ENCODE measurements around the gene STARD3.

Gene STARD3

DNA sequence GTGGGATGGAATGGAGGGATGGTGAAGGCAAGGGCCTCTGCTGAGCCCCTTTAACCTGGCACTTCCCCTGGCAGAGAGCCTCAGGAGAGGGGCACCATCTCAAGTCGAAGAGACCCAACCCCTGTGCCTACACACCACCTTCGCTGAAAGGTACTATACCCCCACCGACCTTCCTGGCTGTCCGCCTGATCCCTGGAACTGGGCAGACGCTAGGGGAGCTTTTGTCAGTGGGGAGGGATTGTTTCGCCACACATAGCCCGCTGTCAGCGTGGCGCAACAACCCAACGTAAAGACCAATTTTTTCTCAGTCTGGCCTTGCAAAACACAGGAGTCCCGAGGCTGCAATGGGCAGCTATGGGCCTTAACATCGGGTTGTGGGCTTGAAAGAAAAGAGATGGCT is 7.0 kb upstream of the STARD3 start:
- DNase-seq (ENCODE audit: low read depth, low spot score), result no peak
- peaks cover 6% of the 10 kb centered on the region for H3K27me3 ChIP-seq (ENCODE audit: control insufficient read depth, insufficient read depth, low read length)
- no peak overlapping the region for H3K27ac ChIP-seq (ENCODE audit: low read length)
- no peak overlapping the region for H3K4me3 ChIP-seq (ENCODE audit: low read length)
- peaks cover 19% of the 10 kb centered on the region for H3K4me1 ChIP-seq (ENCODE audit: control insufficient read depth, insufficient read depth, low read length)
- no peaks in the 10 kb centered on the region for H3K9me3 ChIP-seq (ENCODE audit: control insufficient read depth, insufficient read depth, low read length)
- H3K36me3 ChIP-seq (ENCODE audit: control insufficient read depth, insufficient read depth, low read length), result no peaks in the 10 kb centered on the region
- WGBS (ENCODE audit: insufficient coverage, insufficient read length), result no CpG with 5 or more reads among the region's 12 CpGs

DNA sequence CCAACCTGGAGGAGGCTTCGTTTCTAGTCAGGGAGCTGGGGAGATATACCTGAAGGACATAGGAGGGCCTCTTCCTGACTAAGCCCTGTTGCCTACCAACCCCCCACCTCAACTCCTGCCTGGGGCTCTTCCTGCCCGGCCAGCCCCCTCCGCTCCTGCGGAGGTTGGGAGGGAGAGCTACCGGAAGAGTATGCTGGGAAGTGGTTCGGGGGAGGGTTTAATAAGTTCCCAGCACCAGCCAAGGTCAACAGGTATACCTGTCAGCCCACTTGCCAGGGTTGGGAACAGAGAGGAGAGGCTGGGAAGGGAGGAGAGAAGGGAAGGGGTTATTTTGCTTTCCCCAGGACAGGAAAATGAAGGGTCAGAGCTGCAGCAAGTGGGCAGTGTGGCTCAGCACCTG is 5.5 kb upstream of the STARD3 start:
- no peak for DNase-seq (ENCODE audit: low read depth, low spot score)
- Histone ChIP-seq H3K36me3 (ENCODE audit: control insufficient read depth, insufficient read depth, low read length) (no peaks in the 10 kb centered on the region), H3K4me1 (ENCODE audit: control insufficient read depth, insufficient read depth, low read length) (peaks cover 18% of the 10 kb centered on the region), H3K4me3 (ENCODE audit: low read length) (no peak overlapping the region), H3K27ac (ENCODE audit: low read length) (no peak overlapping the region), H3K9me3 (ENCODE audit: control insufficient read depth, insufficient read depth, low read length) (no peaks in the 10 kb centered on the region), H3K27me3 (ENCODE audit: control insufficient read depth, insufficient read depth, low read length) (peaks cover 4% of the 10 kb centered on the region)
- no CpG with 5 or more reads among the region's 6 CpGs for WGBS (ENCODE audit: insufficient coverage, insufficient read length)

DNA sequence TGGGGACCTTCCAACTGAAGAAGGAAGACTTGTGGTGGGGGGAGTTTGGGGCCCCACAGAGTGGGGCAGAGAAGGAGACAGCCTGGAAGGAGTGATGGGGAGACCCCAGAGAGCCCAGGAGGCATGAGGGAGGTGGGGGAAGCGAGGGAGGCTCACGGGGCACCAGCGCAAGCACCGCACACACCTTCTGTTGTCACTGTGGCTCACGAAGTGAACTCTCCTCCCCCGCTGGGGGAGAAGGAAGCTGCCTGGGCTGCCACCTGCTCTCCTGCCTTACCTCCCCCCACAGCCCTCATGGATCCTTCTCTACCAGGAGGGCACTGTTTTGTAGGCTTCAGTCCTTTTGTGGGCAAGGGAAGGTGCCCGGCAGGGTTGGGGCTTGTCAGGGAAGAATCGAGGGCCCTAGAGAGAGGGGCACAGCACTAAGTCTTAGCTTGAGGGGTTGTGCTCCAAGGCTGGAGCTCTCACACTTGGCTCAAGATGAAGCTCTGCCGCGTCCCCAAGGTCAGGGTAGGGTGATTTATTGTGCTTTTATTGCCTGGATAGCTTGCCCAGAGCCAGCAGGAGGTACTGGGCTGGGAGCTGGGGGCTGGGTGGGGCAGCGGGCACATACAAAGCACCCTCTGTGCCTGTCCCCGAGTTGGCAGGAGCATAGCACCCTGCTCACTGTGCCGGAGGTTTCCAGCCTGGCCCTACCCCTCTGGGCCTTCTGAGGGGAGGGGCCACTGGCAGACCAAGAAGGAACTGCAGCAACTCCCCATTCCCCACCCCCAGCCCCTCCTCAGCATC is 4.6 kb upstream of the STARD3 start:
- Histone ChIP-seq H3K4me1 (ENCODE audit: control insufficient read depth, insufficient read depth, low read length) (peaks cover 18% of the 10 kb centered on the region), H3K27ac (ENCODE audit: low read length) (no peak overlapping the region), H3K27me3 (ENCODE audit: control insufficient read depth, insufficient read depth, low read length) (peaks cover 4% of the 10 kb centered on the region), H3K4me3 (ENCODE audit: low read length) (no peak overlapping the region), H3K36me3 (ENCODE audit: control insufficient read depth, insufficient read depth, low read length) (no peaks in the 10 kb centered on the region), H3K9me3 (ENCODE audit: control insufficient read depth, insufficient read depth, low read length) (no peaks in the 10 kb centered on the region)
- no peak for DNase-seq (ENCODE audit: low read depth, low spot score)
- no CpG with 5 or more reads among the region's 13 CpGs for WGBS (ENCODE audit: insufficient coverage, insufficient read length)

DNA sequence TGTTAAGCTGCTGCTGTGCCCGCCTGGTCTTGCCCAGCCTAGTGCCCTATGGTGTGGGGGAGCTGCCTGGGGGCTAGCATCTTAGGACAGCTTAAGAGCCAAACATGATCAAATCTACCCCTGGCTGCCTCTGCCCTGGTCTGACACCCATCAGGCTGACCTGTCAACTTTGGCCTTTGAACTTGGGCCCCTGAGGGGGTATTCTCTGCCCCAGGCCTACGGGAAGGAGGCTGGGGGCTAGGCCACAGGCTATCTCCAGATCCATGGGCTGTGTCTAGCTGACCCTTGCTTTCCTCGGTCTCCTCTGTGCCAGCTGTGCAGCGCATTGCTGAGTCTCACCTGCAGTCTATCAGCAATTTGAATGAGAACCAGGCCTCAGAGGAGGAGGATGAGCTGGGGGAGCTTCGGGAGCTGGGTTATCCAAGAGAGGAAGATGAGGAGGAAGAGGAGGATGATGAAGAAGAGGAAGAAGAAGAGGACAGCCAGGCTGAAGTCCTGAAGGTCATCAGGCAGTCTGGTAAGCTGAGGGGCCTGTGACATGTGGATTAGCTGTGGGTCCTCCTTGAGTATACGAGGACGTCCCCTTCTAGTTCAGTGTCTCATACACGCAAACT is 3.3 kb upstream of the STARD3 start:
- H3K9me3 ChIP-seq (ENCODE audit: control insufficient read depth, insufficient read depth, low read length), result no peaks in the 10 kb centered on the region
- no peaks in the 10 kb centered on the region for H3K27me3 ChIP-seq (ENCODE audit: control insufficient read depth, insufficient read depth, low read length)
- H3K36me3 ChIP-seq (ENCODE audit: control insufficient read depth, insufficient read depth, low read length), result no peaks in the 10 kb centered on the region
- no peak overlapping the region for H3K27ac ChIP-seq (ENCODE audit: low read length)
- WGBS (ENCODE audit: insufficient coverage, insufficient read length), result no CpG with 5 or more reads among the region's 8 CpGs
- DNase-seq (ENCODE audit: low read depth, low spot score), result no peak
- peaks cover 11% of the 10 kb centered on the region for H3K4me1 ChIP-seq (ENCODE audit: control insufficient read depth, insufficient read depth, low read length)
- H3K4me3 ChIP-seq (ENCODE audit: low read length), result no peak overlapping the region

DNA sequence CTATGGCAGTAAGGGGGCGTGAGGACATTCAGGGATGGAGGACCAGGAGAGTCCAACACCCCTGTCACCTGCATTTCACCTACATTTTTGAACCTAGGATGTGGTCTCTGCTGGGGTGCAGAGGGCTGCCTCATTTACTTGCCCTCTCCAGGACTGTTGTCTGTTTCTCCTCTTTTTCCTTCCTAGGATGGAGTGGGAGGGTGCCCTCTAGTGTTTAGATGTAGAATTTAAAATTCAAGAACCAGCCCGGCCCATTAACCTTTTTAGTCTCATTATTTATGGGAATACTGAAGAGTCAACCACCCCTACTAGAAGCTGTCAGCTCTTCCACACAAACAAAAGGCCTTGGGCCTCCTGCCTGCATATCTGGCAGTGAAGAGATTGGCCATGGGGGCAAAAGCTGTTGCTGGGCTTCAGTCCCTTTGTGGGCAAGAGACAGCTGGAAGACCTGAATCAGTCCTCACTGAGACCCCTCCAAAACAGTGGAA is 2.5 kb upstream of the STARD3 start:
- peaks cover 8% of the 10 kb centered on the region for H3K4me1 ChIP-seq (ENCODE audit: control insufficient read depth, insufficient read depth, low read length)

DNA sequence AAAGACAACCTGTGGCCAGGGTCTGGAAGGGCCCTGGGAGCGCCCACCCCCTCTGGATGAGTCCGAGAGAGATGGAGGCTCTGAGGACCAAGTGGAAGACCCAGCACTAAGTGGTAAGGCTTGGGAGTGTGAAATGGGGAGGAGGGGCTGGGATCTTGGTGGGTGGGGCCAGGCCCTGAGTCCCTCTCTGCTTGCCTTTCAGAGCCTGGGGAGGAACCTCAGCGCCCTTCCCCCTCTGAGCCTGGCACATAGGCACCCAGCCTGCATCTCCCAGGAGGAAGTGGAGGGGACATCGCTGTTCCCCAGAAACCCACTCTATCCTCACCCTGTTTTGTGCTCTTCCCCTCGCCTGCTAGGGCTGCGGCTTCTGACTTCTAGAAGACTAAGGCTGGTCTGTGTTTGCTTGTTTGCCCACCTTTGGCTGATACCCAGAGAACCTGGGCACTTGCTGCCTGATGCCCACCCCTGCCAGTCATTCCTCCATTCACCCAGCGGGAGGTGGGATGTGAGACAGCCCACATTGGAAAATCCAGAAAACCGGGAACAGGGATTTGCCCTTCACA is 1.2 kb upstream of the STARD3 start:
- Histone ChIP-seq H3K4me1 (ENCODE audit: control insufficient read depth, insufficient read depth, low read length) (peaks cover 8% of the 10 kb centered on the region), H3K27ac (ENCODE audit: low read length) (no peak overlapping the region), H3K9me3 (ENCODE audit: control insufficient read depth, insufficient read depth, low read length) (no peaks in the 10 kb centered on the region), H3K4me3 (ENCODE audit: low read length) (no peak overlapping the region), H3K36me3 (ENCODE audit: control insufficient read depth, insufficient read depth, low read length) (no peaks in the 10 kb centered on the region), H3K27me3 (ENCODE audit: control insufficient read depth, insufficient read depth, low read length) (no peaks in the 10 kb centered on the region)
- WGBS (ENCODE audit: insufficient coverage, insufficient read length), result no CpG with 5 or more reads among the region's 8 CpGs
- DNase-seq (ENCODE audit: low read depth, low spot score), result no peak

More for the DNA sequence above, 2.5 kb upstream of the STARD3 start:
- WGBS (ENCODE audit: insufficient coverage, insufficient read length), result no CpG with 5 or more reads among the region's 2 CpGs
- H3K4me3 ChIP-seq (ENCODE audit: low read length), result no peak overlapping the region
- H3K27ac ChIP-seq (ENCODE audit: low read length), result no peak overlapping the region
- DNase-seq (ENCODE audit: low read depth, low spot score), result no peak
- H3K27me3 ChIP-seq (ENCODE audit: control insufficient read depth, insufficient read depth, low read length), result no peaks in the 10 kb centered on the region
- H3K36me3 ChIP-seq (ENCODE audit: control insufficient read depth, insufficient read depth, low read length), result no peaks in the 10 kb centered on the region
- no peaks in the 10 kb centered on the region for H3K9me3 ChIP-seq (ENCODE audit: control insufficient read depth, insufficient read depth, low read length)

DNA sequence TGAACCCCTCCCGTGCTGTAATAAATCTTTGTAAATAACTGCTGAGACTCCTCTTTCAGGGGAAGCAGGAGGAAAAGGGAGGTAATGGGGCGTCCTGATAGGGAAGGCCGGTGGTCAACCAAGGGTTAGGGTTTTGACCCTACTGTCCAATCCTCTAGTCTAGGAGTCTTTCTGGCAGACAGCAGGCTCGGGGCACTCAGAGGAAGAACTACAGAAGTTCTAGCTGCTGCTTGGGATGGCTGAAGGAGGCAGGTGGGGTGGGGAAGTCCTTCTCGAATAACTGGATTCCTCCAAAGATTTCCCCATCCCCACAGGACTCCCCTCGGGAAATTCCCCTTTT is 387 bp upstream of the STARD3 start:
- no CpG with 5 or more reads among the region's 6 CpGs for WGBS (ENCODE audit: insufficient coverage, insufficient read length)
- DNase-seq (ENCODE audit: low read depth, low spot score), result no peak
- Histone ChIP-seq H3K27me3 (ENCODE audit: control insufficient read depth, insufficient read depth, low read length) (no peaks in the 10 kb centered on the region), H3K4me3 (ENCODE audit: low read length) (peak overlapping the region; percentile 71; the same call in 1 of the 2 replicates), H3K36me3 (ENCODE audit: control insufficient read depth, insufficient read depth, low read length) (no peaks in the 10 kb centered on the region), H3K4me1 (ENCODE audit: control insufficient read depth, insufficient read depth, low read length) (peaks cover 8% of the 10 kb centered on the region), H3K9me3 (ENCODE audit: control insufficient read depth, insufficient read depth, low read length) (no peaks in the 10 kb centered on the region), H3K27ac (ENCODE audit: low read length) (no peak overlapping the region)

DNA sequence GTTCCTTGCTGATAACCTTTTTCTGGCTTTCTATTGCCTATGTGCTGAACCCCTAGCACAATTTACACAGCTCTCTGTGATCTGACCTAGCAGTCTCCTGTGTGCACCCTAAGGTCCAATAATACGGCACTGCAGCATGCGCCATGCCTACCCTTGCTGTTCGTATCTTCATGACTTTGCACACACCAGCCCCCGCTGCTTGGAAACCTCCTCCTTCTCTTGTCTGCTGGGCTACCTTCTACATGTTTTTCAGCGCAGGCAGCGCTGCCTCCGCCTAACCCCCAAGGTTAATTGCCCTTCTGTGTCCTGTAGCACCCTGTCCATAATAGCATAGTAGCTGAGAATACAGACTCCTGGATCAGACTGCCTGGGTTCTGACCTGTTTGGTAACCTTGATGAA is 1.4 kb downstream of the STARD3 start:
- Histone ChIP-seq H3K4me1 (ENCODE audit: control insufficient read depth, insufficient read depth, low read length) (peaks cover 7% of the 10 kb centered on the region), H3K27me3 (ENCODE audit: control insufficient read depth, insufficient read depth, low read length) (no peaks in the 10 kb centered on the region), H3K4me3 (ENCODE audit: low read length) (no peak overlapping the region), H3K27ac (ENCODE audit: low read length) (no peak overlapping the region), H3K9me3 (ENCODE audit: control insufficient read depth, insufficient read depth, low read length) (no peaks in the 10 kb centered on the region), H3K36me3 (ENCODE audit: control insufficient read depth, insufficient read depth, low read length) (no peaks in the 10 kb centered on the region)
- WGBS (ENCODE audit: insufficient coverage, insufficient read length), result no CpG with 5 or more reads among the region's 7 CpGs
- no peak for DNase-seq (ENCODE audit: low read depth, low spot score)

DNA sequence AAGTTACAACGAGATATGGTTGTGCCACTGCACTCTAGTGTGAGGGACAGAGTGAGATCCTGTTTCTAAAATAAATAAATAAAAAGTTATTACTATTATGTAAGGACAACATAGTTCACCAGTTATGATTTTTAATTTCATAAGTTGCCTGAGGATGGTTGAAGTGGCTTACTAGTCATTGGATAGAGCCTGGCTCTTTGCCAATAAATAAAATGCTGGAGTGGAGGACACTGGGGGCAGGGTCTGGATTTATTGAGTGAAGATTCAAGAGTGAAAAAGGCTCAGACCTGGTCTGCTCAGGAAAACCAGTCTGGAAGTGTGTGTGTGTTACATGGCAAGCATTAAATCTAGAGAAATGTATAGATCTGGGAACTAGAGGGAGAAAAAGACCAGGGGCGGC is 2.1 kb downstream of the STARD3 start:
- WGBS (ENCODE audit: insufficient coverage, insufficient read length), result no CpG with 5 or more reads among the region's 2 CpGs

DNA sequence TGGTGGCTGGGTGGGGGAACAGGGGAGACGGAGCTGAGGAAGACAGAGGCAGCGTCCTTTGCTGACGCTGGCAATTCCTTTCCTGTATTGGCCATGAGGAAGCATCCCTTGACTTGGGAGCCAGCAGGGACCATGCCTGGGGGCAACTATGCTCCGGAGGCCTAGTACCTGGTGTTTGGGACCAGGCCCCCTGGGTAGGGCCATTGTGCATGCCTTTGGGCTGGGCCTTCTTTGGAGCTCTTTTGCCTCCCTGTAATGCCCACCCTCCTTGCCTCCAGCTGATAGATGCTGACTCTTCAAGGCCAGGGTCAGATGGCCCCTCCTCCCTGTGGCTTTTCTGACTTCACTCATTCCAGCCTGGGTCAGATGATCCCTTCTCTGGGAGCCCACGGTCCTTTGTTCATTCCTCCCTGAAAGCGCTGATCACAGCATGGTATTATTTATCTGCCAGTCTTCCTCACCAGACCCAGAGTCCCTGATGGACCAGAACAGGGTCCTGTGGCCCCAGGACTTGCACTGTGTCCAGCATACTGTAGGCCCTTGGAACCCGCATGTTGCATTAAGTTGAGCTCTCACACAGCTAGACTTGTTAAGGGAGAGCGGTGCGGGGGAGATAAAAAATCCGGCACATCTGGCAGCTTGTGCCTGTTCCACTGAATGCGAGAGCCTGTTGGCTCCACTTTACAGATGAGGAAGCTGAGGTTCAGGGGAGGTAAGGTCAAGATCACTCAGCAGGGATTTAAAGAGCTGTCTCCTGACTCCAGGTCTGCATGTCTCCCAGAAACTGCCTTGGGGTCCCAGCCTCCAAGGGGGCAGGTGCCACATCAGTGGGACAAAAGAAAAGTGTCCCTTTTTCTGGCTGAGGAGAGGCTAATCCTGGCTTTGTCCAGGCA is 2.9 kb downstream of the STARD3 start:
- Histone ChIP-seq H3K4me3 (ENCODE audit: low read length) (no peak overlapping the region), H3K36me3 (ENCODE audit: control insufficient read depth, insufficient read depth, low read length) (no peaks in the 10 kb centered on the region), H3K27me3 (ENCODE audit: control insufficient read depth, insufficient read depth, low read length) (no peaks in the 10 kb centered on the region), H3K4me1 (ENCODE audit: control insufficient read depth, insufficient read depth, low read length) (peaks cover 9% of the 10 kb centered on the region; the same call in 1 of the 2 replicates), H3K9me3 (ENCODE audit: control insufficient read depth, insufficient read depth, low read length) (no peaks in the 10 kb centered on the region), H3K27ac (ENCODE audit: low read length) (no peak overlapping the region)
- WGBS (ENCODE audit: insufficient coverage, insufficient read length), result no CpG with 5 or more reads among the region's 11 CpGs
- DNase-seq (ENCODE audit: low read depth, low spot score), result no peak

More for the DNA sequence above, 2.1 kb downstream of the STARD3 start:
- H3K9me3 ChIP-seq (ENCODE audit: control insufficient read depth, insufficient read depth, low read length), result no peaks in the 10 kb centered on the region
- peaks cover 8% of the 10 kb centered on the region; the same call in 1 of the 2 replicates for H3K4me1 ChIP-seq (ENCODE audit: control insufficient read depth, insufficient read depth, low read length)
- no peak overlapping the region for H3K4me3 ChIP-seq (ENCODE audit: low read length)
- no peak for DNase-seq (ENCODE audit: low read depth, low spot score)
- no peaks in the 10 kb centered on the region for H3K36me3 ChIP-seq (ENCODE audit: control insufficient read depth, insufficient read depth, low read length)
- H3K27ac ChIP-seq (ENCODE audit: low read length), result no peak overlapping the region
- H3K27me3 ChIP-seq (ENCODE audit: control insufficient read depth, insufficient read depth, low read length), result no peaks in the 10 kb centered on the region
